Skin epidermis (tissue), 12 donors: ENCODE results near the gene RPL5.

Experiments
- H3K27ac ChIP-seq, 21 experiments: fragments of 200-600 bp; sonication (generic) in 11 of 21; one replicate each; pipeline ENCODE4 v1.5.0; 2020; ENCODE audit warnings: mild to moderate bottlenecking in 3 of 21, inconsistent platforms in 2 of 21, moderate library complexity in 2 of 21
- H3K4me3 ChIP-seq, 7 experiments: fragments of 200-600 bp; sonication (generic) in 2 of 7; one replicate each; pipeline ENCODE4 v1.5.0; 2020; ENCODE audit warnings: inconsistent platforms in 2 of 7, mild to moderate bottlenecking in 2 of 7, moderate library complexity in 1 of 7

Gene RPL5

GRCh38 chr1:92831762-92832536, at the start of gene RPL5:
Gene RPL5 (plus strand): TSS chr1:92832040. CDS start chr1:92832115, 75 bp downstream.
- peak within 1 kb of the TSS; percentile 88 to 97 (median 93) for H3K27ac ChIP-seq
- H3K4me3 ChIP-seq, result peak within 1 kb of the TSS; percentile 78 to 99 (median 96)

- Histone ChIP-seq H3K27ac (peak overlapping the region in 13 of 21 experiments; percentile 75 to 97 (median 92)), H3K4me3 (peak overlapping the region; percentile 53 to 89 (median 65))
These were observed 48.3 kb upstream of the RPL5 start for GRCh38 chr1:92783550-92783949.

GRCh38 chr1:92784021-92784638, 47.7 kb upstream of the RPL5 start:
- peak overlapping the region; percentile 64 to 97 (median 92) for H3K27ac ChIP-seq
- H3K4me3 ChIP-seq, result peak overlapping the region; percentile 53 to 89 (median 65)

- peak within 1 kb of the TSS; percentile 64 to 97 (median 92) for H3K27ac ChIP-seq
- peak within 1 kb of the TSS; percentile 53 to 89 (median 65) for H3K4me3 ChIP-seq
These were observed 47.0 kb upstream of the RPL5 start, which contains the start of gene EVI5 for GRCh38 chr1:92784639-92785500. Gene EVI5 (minus strand): TSS chr1:92785108. CDS start chr1:92736546, 48,562 bp downstream.

GRCh38 chr1:92786111-92786901, 45.5 kb upstream of the RPL5 start:
- peak overlapping the region in 2 of 21 experiments; percentile 95 for H3K27ac ChIP-seq

GRCh38 chr1:92790081-92790480, 41.8 kb upstream of the RPL5 start:
- no peak overlapping the region for H3K4me3 ChIP-seq
- no peak overlapping the region for H3K27ac ChIP-seq

More at GRCh38 chr1:92786111-92786901, 45.5 kb upstream of the RPL5 start:
- peak overlapping the region in 1 of 7 experiments; percentile 86 for H3K4me3 ChIP-seq

GRCh38 chr1:92790867-92791266, 41.0 kb upstream of the RPL5 start:
- Histone ChIP-seq H3K4me3 (no peak overlapping the region), H3K27ac (no peak overlapping the region)

- H3K27ac ChIP-seq, result no peak overlapping the region
- no peak overlapping the region for H3K4me3 ChIP-seq
These were observed 40.3 kb upstream of the RPL5 start for GRCh38 chr1:92791487-92792066.

- Histone ChIP-seq H3K4me3 (no peak overlapping the region), H3K27ac (no peak overlapping the region)
These were observed 39.5 kb upstream of the RPL5 start for GRCh38 chr1:92792340-92792782.

GRCh38 chr1:92795166-92795565, 36.7 kb upstream of the RPL5 start:
- H3K4me3 ChIP-seq, result no peak overlapping the region
- H3K27ac ChIP-seq, result no peak overlapping the region

- no peak overlapping the region for H3K27ac ChIP-seq
- no peak overlapping the region for H3K4me3 ChIP-seq
These were observed 34.5 kb upstream of the RPL5 start for GRCh38 chr1:92797297-92797696.

- no peak overlapping the region for H3K4me3 ChIP-seq
- no peak overlapping the region for H3K27ac ChIP-seq
These were observed 33.9 kb upstream of the RPL5 start for GRCh38 chr1:92797961-92798360.

GRCh38 chr1:92803140-92803887, 28.5 kb upstream of the RPL5 start:
- no peak overlapping the region for H3K27ac ChIP-seq
- no peak overlapping the region for H3K4me3 ChIP-seq

- Histone ChIP-seq H3K4me3 (no peak overlapping the region), H3K27ac (no peak overlapping the region)
These were observed 27.1 kb upstream of the RPL5 start for GRCh38 chr1:92804721-92805201.

GRCh38 chr1:92805216-92805615, 26.6 kb upstream of the RPL5 start:
- Histone ChIP-seq H3K27ac (no peak overlapping the region), H3K4me3 (no peak overlapping the region)

GRCh38 chr1:92808381-92808780, 23.5 kb upstream of the RPL5 start:
- Histone ChIP-seq H3K4me3 (no peak overlapping the region), H3K27ac (no peak overlapping the region)

GRCh38 chr1:92816732-92817131, 15.1 kb upstream of the RPL5 start:
- Histone ChIP-seq H3K4me3 (no peak overlapping the region), H3K27ac (no peak overlapping the region)

- H3K27ac ChIP-seq, result no peak overlapping the region
These were observed 14.6 kb upstream of the RPL5 start for GRCh38 chr1:92817137-92817697.

More at GRCh38 chr1:92817137-92817697, 14.6 kb upstream of the RPL5 start:
- H3K4me3 ChIP-seq, result no peak overlapping the region
